ENCODE measurements around the gene PXYLP1. TPM values are rescaled to one million over a fixed set of nuclear protein-coding genes. Genes with fewer than 3 reads are reported as not detected.

PXYLP1 gene
- total and polyA plus RNA-seq, 2 experiments from 2014 or later, result 21.3 to 25.8 TPM

DNA sequence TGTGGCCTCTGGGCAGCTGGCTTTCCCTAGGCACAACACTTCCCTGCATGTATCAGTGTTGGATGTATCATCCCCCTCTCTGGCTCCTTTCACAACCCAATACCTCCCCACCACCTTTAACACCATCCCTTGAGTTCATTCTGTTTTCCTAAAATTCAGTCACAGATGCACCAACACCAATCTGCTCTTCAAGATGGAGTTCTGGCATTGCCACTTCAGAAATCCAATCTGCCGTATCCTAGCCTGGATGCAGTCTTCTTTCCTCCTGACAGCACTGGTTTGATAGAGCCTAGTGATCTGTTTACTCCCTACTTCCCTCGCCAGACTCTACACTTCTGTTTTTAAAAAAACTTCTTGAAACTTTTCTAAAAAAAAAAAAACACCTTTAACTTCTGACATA lies 21.7 kb downstream of the PXYLP1 start:
- Histone ChIP-seq H3K79me2 (no peaks in the 10 kb centered on the region), H4K20me1 (ENCODE audit: insufficient read depth, poor library complexity, severe bottlenecking) (no peaks in the 10 kb centered on the region), H2AFZ (no peak overlapping the region), H3K27ac (no peak overlapping the region), H3K4me3 (no peak overlapping the region), H3K36me3 (replicated peaks; ENCODE audit: insufficient read depth, low read depth) (no peaks in the 10 kb centered on the region), H3K27me3 (no peaks in the 10 kb centered on the region), H3K9me3 (ENCODE audit: low read depth) (no peaks in the 10 kb centered on the region), H3K4me2 (no peak overlapping the region), H3K9me2 (replicated peaks; ENCODE audit: insufficient read depth) (no peaks in the 10 kb centered on the region), H3K4me1 (ENCODE audit: insufficient read depth) (no peaks in the 10 kb centered on the region)
- TF ChIP-seq EZH2 (IDR thresholded peaks at IDR 0.05; ENCODE audit: borderline replicate concordance), result no peak
- TF ChIP-seq EZH2phosphoT487 (IDR thresholded peaks at IDR 0.05; ENCODE audit: low read depth, severe bottlenecking, unreplicated experiment), result no peak
- TF ChIP-seq, protein P1, sequence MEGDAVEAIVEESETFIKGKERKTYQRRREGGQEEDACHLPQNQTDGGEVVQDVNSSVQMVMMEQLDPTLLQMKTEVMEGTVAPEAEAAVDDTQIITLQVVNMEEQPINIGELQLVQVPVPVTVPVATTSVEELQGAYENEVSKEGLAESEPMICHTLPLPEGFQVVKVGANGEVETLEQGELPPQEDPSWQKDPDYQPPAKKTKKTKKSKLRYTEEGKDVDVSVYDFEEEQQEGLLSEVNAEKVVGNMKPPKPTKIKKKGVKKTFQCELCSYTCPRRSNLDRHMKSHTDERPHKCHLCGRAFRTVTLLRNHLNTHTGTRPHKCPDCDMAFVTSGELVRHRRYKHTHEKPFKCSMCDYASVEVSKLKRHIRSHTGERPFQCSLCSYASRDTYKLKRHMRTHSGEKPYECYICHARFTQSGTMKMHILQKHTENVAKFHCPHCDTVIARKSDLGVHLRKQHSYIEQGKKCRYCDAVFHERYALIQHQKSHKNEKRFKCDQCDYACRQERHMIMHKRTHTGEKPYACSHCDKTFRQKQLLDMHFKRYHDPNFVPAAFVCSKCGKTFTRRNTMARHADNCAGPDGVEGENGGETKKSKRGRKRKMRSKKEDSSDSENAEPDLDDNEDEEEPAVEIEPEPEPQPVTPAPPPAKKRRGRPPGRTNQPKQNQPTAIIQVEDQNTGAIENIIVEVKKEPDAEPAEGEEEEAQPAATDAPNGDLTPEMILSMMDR (IDR thresholded peaks at IDR 0.05; ENCODE audit: poor library complexity), result no peak
- no peak for DNase-seq (ENCODE audit: low spot score)
- WGBS (ENCODE audit: low lambda C conversion rate, missing lambda C conversion rate), result 95% methylated on average over 2 of the region's 2 CpGs

DNA sequence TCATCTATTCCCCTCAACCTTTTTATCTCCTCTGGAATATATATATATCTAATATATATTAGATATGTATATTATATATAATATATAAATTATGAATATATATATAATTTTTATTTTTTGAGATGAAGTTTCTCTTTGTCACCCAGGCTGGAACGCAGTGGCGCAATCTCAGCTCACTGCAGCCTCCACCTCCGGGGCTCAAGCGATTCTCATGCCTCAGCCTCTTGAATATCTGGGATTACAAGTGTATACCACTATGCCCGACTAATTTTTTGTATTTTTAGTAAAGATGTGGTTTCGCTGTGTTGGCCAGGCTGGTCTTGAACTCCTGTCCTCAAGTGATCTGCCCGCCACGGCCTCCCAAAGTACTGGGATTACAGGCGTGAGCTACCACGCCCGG lies 22.2 kb downstream of the PXYLP1 start:
- Histone ChIP-seq H3K4me1 (ENCODE audit: insufficient read depth) (no peaks in the 10 kb centered on the region), H3K79me2 (no peaks in the 10 kb centered on the region), H2AFZ (no peak overlapping the region), H3K27me3 (no peaks in the 10 kb centered on the region), H3K27ac (no peak overlapping the region), H4K20me1 (ENCODE audit: insufficient read depth, poor library complexity, severe bottlenecking) (no peaks in the 10 kb centered on the region), H3K4me3 (no peak overlapping the region), H3K36me3 (replicated peaks; ENCODE audit: insufficient read depth, low read depth) (no peaks in the 10 kb centered on the region), H3K9me2 (replicated peaks; ENCODE audit: insufficient read depth) (no peaks in the 10 kb centered on the region), H3K9me3 (ENCODE audit: low read depth) (no peaks in the 10 kb centered on the region), H3K4me2 (no peak overlapping the region)
- TF ChIP-seq EZH2 (IDR thresholded peaks at IDR 0.05; ENCODE audit: borderline replicate concordance) (no peak), EZH2phosphoT487 (IDR thresholded peaks at IDR 0.05; ENCODE audit: low read depth, severe bottlenecking, unreplicated experiment) (no peak)
- TF ChIP-seq, protein P1 (IDR thresholded peaks at IDR 0.05; ENCODE audit: poor library complexity), result no peak
- 99% methylated on average over 11 of the region's 11 CpGs for WGBS (ENCODE audit: low lambda C conversion rate, missing lambda C conversion rate)
- no peak for DNase-seq (ENCODE audit: low spot score)

DNA sequence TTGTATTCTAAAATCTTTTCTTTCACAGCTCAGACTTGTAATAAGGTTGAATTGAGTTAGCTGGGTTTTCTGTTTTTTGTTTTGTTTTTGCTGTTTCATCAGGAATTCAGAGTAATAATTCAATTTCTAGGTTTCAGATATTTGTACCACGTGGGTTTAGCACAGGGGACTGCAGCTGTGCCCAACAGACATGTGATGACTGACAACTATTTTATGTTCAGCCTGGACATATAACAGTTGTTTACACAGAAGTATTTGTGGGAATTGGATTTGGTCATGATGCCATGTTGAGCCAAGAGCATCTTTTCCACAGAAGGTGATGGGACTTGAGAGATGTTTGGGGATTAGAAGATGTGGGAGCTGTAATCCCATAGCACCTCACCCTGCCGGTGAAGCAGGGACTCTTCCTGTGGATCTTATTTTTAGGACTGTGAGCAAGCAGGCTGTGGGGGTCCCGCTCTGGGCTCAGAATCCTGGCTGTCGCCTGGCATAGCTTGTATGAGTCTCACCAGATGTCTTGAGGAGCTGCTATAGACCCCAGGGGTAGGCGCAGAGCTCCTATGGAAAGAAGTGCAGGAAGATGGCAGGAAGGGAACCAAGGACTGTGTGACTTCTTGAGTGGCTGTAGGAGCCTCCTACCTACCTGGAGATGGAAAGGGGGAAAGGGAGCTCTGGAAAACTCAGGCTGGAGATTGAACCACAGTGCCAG lies 23.7 kb downstream of the PXYLP1 start:
- H3K4me3 ChIP-seq, result no peak overlapping the region
- H3K9me3 ChIP-seq (ENCODE audit: low read depth), result no peaks in the 10 kb centered on the region
- no peaks in the 10 kb centered on the region for H3K27me3 ChIP-seq
- no peaks in the 10 kb centered on the region for H3K9me2 ChIP-seq (replicated peaks; ENCODE audit: insufficient read depth)
- H3K27ac ChIP-seq, result no peak overlapping the region
- 90% methylated on average over 5 of the region's 5 CpGs for WGBS (ENCODE audit: low lambda C conversion rate, missing lambda C conversion rate)
- H3K4me2 ChIP-seq, result no peak overlapping the region
- TF ChIP-seq EZH2phosphoT487 (IDR thresholded peaks at IDR 0.05; ENCODE audit: low read depth, severe bottlenecking, unreplicated experiment) (no peak), EZH2 (IDR thresholded peaks at IDR 0.05; ENCODE audit: borderline replicate concordance) (no peak)
- TF ChIP-seq, protein P1 (IDR thresholded peaks at IDR 0.05; ENCODE audit: poor library complexity), result no peak
- no peaks in the 10 kb centered on the region for H3K4me1 ChIP-seq (ENCODE audit: insufficient read depth)
- no peaks in the 10 kb centered on the region for H3K36me3 ChIP-seq (replicated peaks; ENCODE audit: insufficient read depth, low read depth)
- DNase-seq (ENCODE audit: low spot score), result no peak
- no peaks in the 10 kb centered on the region for H4K20me1 ChIP-seq (ENCODE audit: insufficient read depth, poor library complexity, severe bottlenecking)
- H2AFZ ChIP-seq, result no peak overlapping the region
- H3K79me2 ChIP-seq, result no peaks in the 10 kb centered on the region

Measured in hepatocyte (in vitro differentiated cells).